ENCODE data around the gene NANP.

- TF ChIP-seq CTCF (IDR thresholded peaks at IDR 0.05 in 8 of 11, conservative IDR thresholded peaks at IDR 0.05 in 3 of 11) (no peak), POLR2A (IDR thresholded peaks at IDR 0.05) (no peak), POLR2AphosphoS5 (IDR thresholded peaks at IDR 0.05) (no peak)
These were observed 46.1 kb upstream of the NANP start for GRCh38 chr20:25669826-25670422.

Measured in spleen (tissue), 7 donors.